DOHH2 (cell line): ENCODE results near the gene PRELID1.
A peak's percentile ranks its signal among the peaks of the same experiment; 100 is the strongest.

ENCODE experiments used
- H3F3A ChIP-seq: fragments of 200-600 bp; sonication (generic), shearing (Covaris generic); 2 replicates; pipeline ENCODE4 v1.6.0; 2016; ENCODE audit warnings: antibody characterized with exemption, mild to moderate bottlenecking; ENCODE audit not compliant: control insufficient read depth, insufficient read depth
- H3K27ac ChIP-seq: fragments of 200-600 bp; sonication (generic); 2 replicates; pipeline ENCODE4 v1.5.1; 2014; ENCODE audit warnings: low read depth, mild to moderate bottlenecking, low read length, moderate library complexity
- H3K27me3 ChIP-seq: fragments of 200-600 bp; sonication (generic); 2 replicates; pipeline ENCODE4 v1.6.1; 2014; ENCODE audit warnings: mild to moderate bottlenecking, low read length, mixed read lengths; ENCODE audit not compliant: control insufficient read depth
- H3K36me3 ChIP-seq: fragments of 200-600 bp; sonication (generic); 2 replicates; pipeline ENCODE4 v1.6.1; 2014; ENCODE audit warnings: mild to moderate bottlenecking, low read length, moderate library complexity, mixed read lengths; ENCODE audit not compliant: control insufficient read depth
- H3K4me1 ChIP-seq: fragments of 200-600 bp; sonication (generic); 2 replicates; pipeline ENCODE4 v1.6.1; 2014; ENCODE audit warnings: mild to moderate bottlenecking, low read length, mixed read lengths; ENCODE audit not compliant: control insufficient read depth
- H3K4me2 ChIP-seq: fragments of 200-600 bp; sonication (generic); 2 replicates; pipeline ENCODE4 v1.6.0; 2014; ENCODE audit warnings: mild to moderate bottlenecking, low read length, moderate library complexity
- H3K4me3 ChIP-seq: fragments of 200-600 bp; sonication (generic); 2 replicates; pipeline ENCODE4 v1.5.1; 2014; ENCODE audit warnings: mild to moderate bottlenecking, low read length, mixed read lengths
- H3K79me2 ChIP-seq: fragments of 200-600 bp; sonication (generic); 2 replicates; pipeline ENCODE4 v1.6.1; 2014; ENCODE audit warnings: mild to moderate bottlenecking, low read length, mixed read lengths; ENCODE audit not compliant: control insufficient read depth
- H3K9me2 ChIP-seq: fragments of 200-600 bp; sonication (generic); replicated peaks from 2 replicates; pipeline ENCODE4 v1.6.1; 2014; ENCODE audit warnings: mild to moderate bottlenecking, low read length, mixed read lengths; ENCODE audit not compliant: control insufficient read depth
- H3K9me3 ChIP-seq: fragments of 200-600 bp; sonication (generic); 2 replicates; pipeline ENCODE4 v1.6.1; 2014; ENCODE audit warnings: antibody characterized with exemption, low read length, mixed read lengths; ENCODE audit not compliant: control insufficient read depth, insufficient read depth
- H4K20me1 ChIP-seq: fragments of 200-600 bp; sonication (generic); 2 replicates; pipeline ENCODE4 v1.6.0; 2014; ENCODE audit warnings: low read depth, mild to moderate bottlenecking, antibody characterized with exemption, low read length, moderate library complexity; ENCODE audit not compliant: control insufficient read depth, insufficient read depth
- EZH2phosphoT487 ChIP-seq: fragments of 200-600 bp; sonication (generic); IDR thresholded peaks from 2 replicates; pipeline ENCODE4 v1.6.1; 2017; ENCODE audit warnings: borderline replicate concordance, mild to moderate bottlenecking, antibody characterized with exemption, low read length, moderate library complexity, mixed read lengths
- TF ChIP-seq, protein P1 (sequence below): fragments of 200-600 bp; sonication (generic); IDR thresholded peaks from one replicate; pipeline ENCODE4 v1.5.1; 2014; ENCODE audit warnings: antibody characterized with exemption, mild to moderate bottlenecking, low read depth, low read length; ENCODE audit not compliant: poor library complexity, severe bottlenecking

The PRELID1 gene

DNA sequence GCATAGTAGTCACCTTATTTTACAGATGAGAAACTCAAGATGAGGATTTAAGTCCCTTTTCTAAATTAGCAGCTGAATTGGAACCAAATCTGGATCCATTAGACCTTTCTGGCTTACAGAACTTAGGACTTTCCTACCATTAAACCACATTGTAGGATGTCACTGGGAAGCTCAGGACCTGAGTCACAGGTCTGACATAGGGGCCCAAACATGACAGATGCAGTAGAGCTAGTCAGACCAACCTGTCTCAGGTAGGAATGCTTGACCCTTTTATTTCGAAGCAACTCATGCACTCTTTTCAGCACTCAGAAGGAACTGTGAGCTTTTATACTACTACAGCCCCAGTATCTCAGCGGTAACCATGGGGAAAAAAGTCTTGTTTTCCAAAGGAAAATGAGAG lies 2.6 kb upstream of the PRELID1 start:
- no peaks in the 10 kb centered on the region for H3K9me2 ChIP-seq
- H3K4me2 ChIP-seq, result peak overlapping the region; percentile 76
- H3K27me3 ChIP-seq, result no peaks in the 10 kb centered on the region
- peaks cover 72% of the 10 kb centered on the region for H3K4me1 ChIP-seq
- peak overlapping the region; percentile 35 for H3K4me3 ChIP-seq
- peak overlapping the region; percentile 69 for H3K27ac ChIP-seq
- H4K20me1 ChIP-seq, result peaks cover 13% of the 10 kb centered on the region; the same call in 1 of the 2 replicates
- H3K36me3 ChIP-seq, result peaks cover 79% of the 10 kb centered on the region
- H3F3A ChIP-seq, result peaks cover 39% of the 10 kb centered on the region
- H3K9me3 ChIP-seq, result no peaks in the 10 kb centered on the region
- H3K79me2 ChIP-seq, result peaks cover 58% of the 10 kb centered on the region
- TF ChIP-seq, protein P1, sequence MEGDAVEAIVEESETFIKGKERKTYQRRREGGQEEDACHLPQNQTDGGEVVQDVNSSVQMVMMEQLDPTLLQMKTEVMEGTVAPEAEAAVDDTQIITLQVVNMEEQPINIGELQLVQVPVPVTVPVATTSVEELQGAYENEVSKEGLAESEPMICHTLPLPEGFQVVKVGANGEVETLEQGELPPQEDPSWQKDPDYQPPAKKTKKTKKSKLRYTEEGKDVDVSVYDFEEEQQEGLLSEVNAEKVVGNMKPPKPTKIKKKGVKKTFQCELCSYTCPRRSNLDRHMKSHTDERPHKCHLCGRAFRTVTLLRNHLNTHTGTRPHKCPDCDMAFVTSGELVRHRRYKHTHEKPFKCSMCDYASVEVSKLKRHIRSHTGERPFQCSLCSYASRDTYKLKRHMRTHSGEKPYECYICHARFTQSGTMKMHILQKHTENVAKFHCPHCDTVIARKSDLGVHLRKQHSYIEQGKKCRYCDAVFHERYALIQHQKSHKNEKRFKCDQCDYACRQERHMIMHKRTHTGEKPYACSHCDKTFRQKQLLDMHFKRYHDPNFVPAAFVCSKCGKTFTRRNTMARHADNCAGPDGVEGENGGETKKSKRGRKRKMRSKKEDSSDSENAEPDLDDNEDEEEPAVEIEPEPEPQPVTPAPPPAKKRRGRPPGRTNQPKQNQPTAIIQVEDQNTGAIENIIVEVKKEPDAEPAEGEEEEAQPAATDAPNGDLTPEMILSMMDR, result no peak
- TF ChIP-seq EZH2phosphoT487, result no peak

DNA sequence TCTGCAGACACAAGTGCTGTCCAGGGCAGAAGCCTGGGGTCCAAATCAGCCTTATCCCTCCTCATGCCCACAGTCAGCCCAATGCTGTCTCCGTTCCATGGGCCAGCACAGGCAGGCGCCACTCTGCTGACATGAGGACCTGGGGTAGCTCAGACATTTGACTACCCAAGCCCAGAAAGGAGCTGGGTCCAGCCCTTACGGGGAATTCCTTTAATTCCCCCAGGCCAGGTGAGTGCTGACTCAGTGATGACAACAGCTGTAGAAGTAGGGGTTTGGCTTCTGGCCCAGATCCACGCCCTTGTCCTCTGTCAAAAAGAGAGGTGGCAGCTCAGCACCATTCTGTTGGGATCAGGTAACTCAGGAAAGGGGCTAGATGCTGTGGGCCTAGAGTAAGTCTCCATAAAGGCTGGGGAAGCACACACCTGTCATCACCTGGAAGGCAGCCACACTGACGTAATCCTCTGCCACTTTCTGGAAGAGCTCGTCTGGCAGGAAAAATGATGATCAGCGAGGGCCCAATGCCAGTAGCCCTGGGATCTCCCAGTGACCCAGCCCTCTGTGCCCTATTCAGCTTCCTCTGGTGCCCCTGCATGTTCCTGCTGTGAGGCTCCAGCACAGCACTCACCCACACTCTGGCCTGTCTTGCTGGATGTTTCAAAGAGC lies 2.0 kb upstream of the PRELID1 start:
- Histone ChIP-seq H3K4me1 (peaks cover 69% of the 10 kb centered on the region), H3K79me2 (peaks cover 62% of the 10 kb centered on the region), H3F3A (peaks cover 39% of the 10 kb centered on the region), H3K9me2 (no peaks in the 10 kb centered on the region), H4K20me1 (peaks cover 13% of the 10 kb centered on the region; the same call in 1 of the 2 replicates), H3K9me3 (no peaks in the 10 kb centered on the region), H3K4me3 (peak overlapping the region; percentile 99), H3K27me3 (no peaks in the 10 kb centered on the region), H3K36me3 (peaks cover 79% of the 10 kb centered on the region), H3K27ac (peak overlapping the region; percentile 69), H3K4me2 (peak overlapping the region; percentile 76)
- TF ChIP-seq, protein P1, result no peak
- no peak for TF ChIP-seq EZH2phosphoT487

DNA sequence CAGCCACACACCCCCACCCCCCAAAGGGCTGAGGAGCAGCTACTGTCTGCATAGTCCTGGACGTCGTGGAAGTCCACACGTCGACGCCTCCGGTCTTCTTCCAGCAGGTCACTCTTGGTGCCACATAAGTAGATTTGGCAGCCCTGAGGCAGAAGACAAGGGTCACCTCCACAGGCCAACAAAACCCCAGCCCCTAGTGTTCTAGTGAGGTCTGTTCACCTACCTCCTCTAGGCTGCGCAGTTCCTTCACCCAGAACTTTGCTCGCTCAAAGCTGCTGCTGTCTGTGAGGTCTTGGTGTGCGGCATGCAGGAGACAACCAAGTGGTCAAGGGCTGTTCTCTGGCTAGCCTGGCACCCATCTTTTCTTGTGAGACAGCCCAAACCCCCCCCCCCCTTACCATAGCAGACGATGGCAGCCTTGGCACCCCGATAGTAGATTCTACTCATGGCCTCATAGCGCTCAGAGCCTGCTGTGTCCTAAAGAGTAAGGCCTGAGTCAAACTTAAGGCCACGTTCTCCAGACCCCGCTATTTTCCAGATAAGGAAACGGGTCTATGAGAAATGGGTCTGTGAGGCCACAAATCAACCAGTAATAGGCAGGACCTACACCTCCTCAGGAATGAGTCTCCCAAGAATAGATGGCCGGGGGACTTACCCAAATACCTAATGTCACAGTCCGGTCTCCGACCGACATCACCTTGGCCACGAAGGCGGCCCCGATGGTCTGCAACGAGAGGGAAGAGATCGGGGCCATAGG lies 1.1 kb upstream of the PRELID1 start:
- peak overlapping the region; percentile 69 for H3K27ac ChIP-seq

More for the DNA sequence above, 1.1 kb upstream of the PRELID1 start:
- Histone ChIP-seq H3K4me1 (peaks cover 78% of the 10 kb centered on the region), H3K9me2 (no peaks in the 10 kb centered on the region), H3K9me3 (no peaks in the 10 kb centered on the region), H3K27me3 (no peaks in the 10 kb centered on the region), H3K79me2 (peaks cover 62% of the 10 kb centered on the region), H3K36me3 (peaks cover 82% of the 10 kb centered on the region), H3K4me2 (peak overlapping the region; percentile 76), H3K4me3 (peak overlapping the region; percentile 99), H3F3A (peaks cover 36% of the 10 kb centered on the region), H4K20me1 (peaks cover 13% of the 10 kb centered on the region; the same call in 1 of the 2 replicates)
- TF ChIP-seq, protein P1, result peak; percentile 54
- TF ChIP-seq EZH2phosphoT487, result no peak
